Measurements from ENCODE around the gene CCDC196. TPM values are rescaled to one million over a fixed set of nuclear protein-coding genes. Genes with fewer than 3 reads are reported as not detected.

Gene CCDC196
- total RNA-seq (ENCODE audit: low replicate concordance) = not detected in 2 replicates
- long read RNA-seq = 0 reads

GRCh38 chr14:66485910-66486421 is at the start of gene CCDC196:
CCDC196 (plus strand) TSS chr14:66486371; CDS start chr14:66486503, 132 bp downstream.
- H3K4me3 Mint-ChIP-seq = no peak within 1 kb of the TSS
- H3K36me3 Mint-ChIP-seq = no peaks in the 10 kb centered on the region
- no peak for TF ChIP-seq CTCF (conservative IDR thresholded peaks at IDR 0.05)
- no peak for DNase-seq (ENCODE audit: extremely low spot score, unreplicated experiment)
- H3K9me3 Mint-ChIP-seq = peaks cover 8% of the 10 kb centered on the region
- H3K27me3 Mint-ChIP-seq = peaks cover 2% of the 10 kb centered on the region
- H3K4me1 Mint-ChIP-seq (ENCODE audit: unreplicated experiment) = no peaks in the 10 kb centered on the region
- H3K27ac Mint-ChIP-seq = no peak within 1 kb of the TSS

GRCh38 chr14:66440801-66441200 is 45.4 kb upstream of the CCDC196 start:
- no peak for TF ChIP-seq CTCF (conservative IDR thresholded peaks at IDR 0.05)
- DNase-seq (ENCODE audit: extremely low spot score, unreplicated experiment) = no peak
- Mint-ChIP-seq H3K4me3 (no peak overlapping the region), H3K27me3 (no peaks in the 10 kb centered on the region), H3K4me1 (ENCODE audit: unreplicated experiment) (no peaks in the 10 kb centered on the region), H3K9me3 (peaks cover 9% of the 10 kb centered on the region), H3K27ac (no peak overlapping the region), H3K36me3 (no peaks in the 10 kb centered on the region)

GRCh38 chr14:66442953-66443571 is 43.1 kb upstream of the CCDC196 start:
- no peaks in the 10 kb centered on the region for H3K4me1 Mint-ChIP-seq (ENCODE audit: unreplicated experiment)
- no peaks in the 10 kb centered on the region for H3K27me3 Mint-ChIP-seq
- TF ChIP-seq CTCF (conservative IDR thresholded peaks at IDR 0.05) = no peak
- no peak overlapping the region for H3K27ac Mint-ChIP-seq
- H3K9me3 Mint-ChIP-seq = peaks cover 6% of the 10 kb centered on the region
- DNase-seq (ENCODE audit: extremely low spot score, unreplicated experiment) = no peak
- H3K4me3 Mint-ChIP-seq = no peak overlapping the region
- H3K36me3 Mint-ChIP-seq = no peaks in the 10 kb centered on the region

GRCh38 chr14:66443785-66444184 is 42.4 kb upstream of the CCDC196 start:
- no peak for TF ChIP-seq CTCF (conservative IDR thresholded peaks at IDR 0.05)
- no peak overlapping the region for H3K27ac Mint-ChIP-seq
- DNase-seq (ENCODE audit: extremely low spot score, unreplicated experiment) = no peak
- no peak overlapping the region for H3K4me3 Mint-ChIP-seq
- H3K4me1 Mint-ChIP-seq (ENCODE audit: unreplicated experiment) = no peaks in the 10 kb centered on the region
- no peaks in the 10 kb centered on the region for H3K36me3 Mint-ChIP-seq
- no peaks in the 10 kb centered on the region for H3K27me3 Mint-ChIP-seq
- H3K9me3 Mint-ChIP-seq = peaks cover 6% of the 10 kb centered on the region

- no peak for TF ChIP-seq CTCF (conservative IDR thresholded peaks at IDR 0.05)
- H3K4me1 Mint-ChIP-seq (ENCODE audit: unreplicated experiment) = no peaks in the 10 kb centered on the region
- no peaks in the 10 kb centered on the region for H3K27me3 Mint-ChIP-seq
- H3K4me3 Mint-ChIP-seq = no peak overlapping the region
- H3K36me3 Mint-ChIP-seq = no peaks in the 10 kb centered on the region
- peaks cover 6% of the 10 kb centered on the region for H3K9me3 Mint-ChIP-seq
- no peak for DNase-seq (ENCODE audit: extremely low spot score, unreplicated experiment)
- no peak overlapping the region for H3K27ac Mint-ChIP-seq
These were observed 41.8 kb upstream of the CCDC196 start for GRCh38 chr14:66444271-66444927.

Measured in type B pancreatic cell (in vitro differentiated cells).